ENCODE measurements around the gene CBX2.
"Not testable (repeated sequence)": the region's sequence is repeated elsewhere in the genome, so short reads cannot be mapped to it uniquely, and the experiment has no call there.

Gene CBX2

DNA sequence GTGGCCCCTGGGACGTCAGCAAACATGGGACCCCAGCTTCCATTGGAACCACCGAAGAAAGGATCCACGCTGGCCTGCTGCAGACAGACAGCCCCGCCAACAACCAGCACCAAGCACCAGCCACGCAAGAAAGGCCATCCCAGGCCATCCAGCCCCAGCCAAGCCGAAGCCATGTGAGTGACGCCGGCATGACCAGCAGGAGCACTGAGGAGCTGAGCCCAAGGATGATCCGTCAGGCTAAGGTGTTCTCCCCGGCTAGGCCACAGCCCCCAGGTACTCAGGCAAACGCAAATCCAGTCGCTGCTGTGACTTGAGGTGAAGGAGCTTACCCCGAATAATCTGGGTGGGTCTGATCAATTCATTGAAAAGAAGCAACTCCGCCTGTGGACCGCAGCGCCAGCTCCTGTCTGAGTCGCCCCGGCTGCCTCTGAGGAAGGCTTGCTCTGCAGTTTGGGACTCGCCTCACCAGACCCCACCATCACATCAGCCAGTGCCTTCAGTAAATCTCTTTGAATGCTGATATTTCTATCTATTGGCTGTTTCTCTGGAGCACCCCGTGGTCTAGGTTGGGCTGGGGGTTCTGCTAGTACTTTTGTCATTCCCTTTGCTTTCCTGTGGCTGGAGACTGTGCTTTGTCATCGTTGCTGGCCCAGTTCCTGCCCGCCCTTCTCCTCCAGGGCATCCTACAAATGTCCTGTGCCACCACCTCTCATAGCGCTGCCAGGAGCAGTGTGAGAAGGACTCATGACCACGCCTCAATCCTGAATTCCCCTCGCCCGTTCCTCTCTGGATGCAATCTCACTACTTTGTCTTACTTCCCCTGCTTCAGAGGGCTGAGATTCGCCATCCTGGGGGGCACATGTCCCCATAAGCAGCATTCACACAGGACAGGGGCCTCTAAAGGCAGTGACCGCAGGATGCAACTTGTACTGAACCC, 8.1 kb upstream of the CBX2 start:
- DNase-seq (ENCODE audit: low read depth): no peak

DNA sequence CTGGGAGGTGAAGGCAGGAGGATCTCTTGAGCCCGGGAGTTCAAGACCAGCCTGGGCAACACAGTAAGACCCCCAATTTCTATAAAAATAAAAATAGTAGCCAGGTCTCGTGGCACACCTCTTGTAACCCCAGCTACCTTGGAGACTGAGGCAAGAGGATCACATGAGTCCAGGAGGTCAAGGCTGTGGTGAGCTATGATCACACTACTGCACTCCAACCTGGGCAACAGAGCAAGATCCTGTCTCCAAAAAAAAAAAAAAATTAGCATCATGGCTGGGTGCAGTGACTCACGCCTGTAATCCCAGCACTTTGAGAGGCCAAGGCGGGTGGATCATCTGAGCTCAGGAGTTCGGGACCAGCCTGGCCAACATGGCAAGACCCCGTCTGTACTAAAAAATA, 6.7 kb upstream of the CBX2 start:
- no peak for DNase-seq (ENCODE audit: low read depth)

DNA sequence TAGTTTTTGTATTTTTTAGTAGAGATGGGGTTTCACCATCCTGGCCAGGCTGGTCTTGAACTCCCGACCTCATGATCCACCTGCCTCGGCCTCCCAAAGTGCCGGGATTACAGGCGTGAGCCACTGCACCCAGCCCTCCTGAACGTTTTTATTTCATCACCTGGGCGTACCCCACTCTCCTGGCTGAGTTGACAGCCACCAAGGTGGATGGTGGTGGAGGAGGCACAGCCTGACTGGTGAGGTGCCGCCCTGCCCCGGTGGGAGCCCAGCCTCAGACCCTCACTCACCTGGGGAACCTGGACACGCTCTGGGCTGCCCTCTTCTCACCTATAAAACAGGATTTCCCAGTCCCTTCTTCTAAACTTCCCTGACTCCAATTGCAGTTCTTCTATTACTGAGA, 5.2 kb upstream of the CBX2 start:
- DNase-seq (ENCODE audit: low read depth): not testable (repeated sequence)

DNA sequence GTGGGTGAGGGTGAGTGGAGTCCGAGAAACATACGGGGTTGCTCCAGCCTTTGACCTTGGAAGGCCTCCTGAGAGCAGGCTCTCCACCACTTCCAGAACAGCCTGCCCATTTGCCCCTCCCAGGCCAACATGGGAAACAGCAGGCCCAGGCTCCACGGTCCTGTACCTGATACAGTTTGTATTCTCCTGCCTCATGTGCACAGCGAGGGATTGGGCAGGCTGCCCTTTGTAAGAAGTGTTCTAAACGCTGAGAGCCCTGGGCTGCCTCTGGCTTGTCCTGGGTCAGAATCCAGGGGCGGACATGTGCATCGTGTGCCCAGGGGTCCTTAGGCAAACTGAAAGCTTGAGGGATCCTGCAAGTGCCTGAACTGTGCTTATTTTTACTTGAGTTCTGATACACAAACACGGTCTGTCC, 3.4 kb upstream of the CBX2 start:
- no peak for DNase-seq (ENCODE audit: low read depth)

DNA sequence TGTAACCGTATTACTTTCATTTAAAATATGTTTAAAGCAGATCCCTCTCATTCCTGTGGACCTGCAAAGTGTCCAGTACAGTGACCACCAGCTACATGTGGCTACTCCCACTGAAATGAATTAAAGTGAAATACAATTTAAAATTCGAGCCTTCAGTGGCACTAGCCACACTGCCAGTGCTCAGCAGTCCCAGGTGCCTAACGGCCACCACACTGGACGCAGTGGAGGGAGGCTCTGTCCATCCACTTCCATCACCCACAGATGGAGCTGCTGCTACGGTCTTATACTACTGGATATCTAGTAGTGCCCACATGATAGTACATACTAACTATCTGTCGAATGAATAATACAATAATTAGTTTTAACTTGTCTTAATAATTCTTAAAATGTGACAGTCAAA, 2.3 kb upstream of the CBX2 start:
- DNase-seq (ENCODE audit: low read depth): no peak

- no peak for DNase-seq (ENCODE audit: low read depth)
Observed at GRCh38 chr17:79776376-79777119, 1.4 kb upstream of the CBX2 start.

DNA sequence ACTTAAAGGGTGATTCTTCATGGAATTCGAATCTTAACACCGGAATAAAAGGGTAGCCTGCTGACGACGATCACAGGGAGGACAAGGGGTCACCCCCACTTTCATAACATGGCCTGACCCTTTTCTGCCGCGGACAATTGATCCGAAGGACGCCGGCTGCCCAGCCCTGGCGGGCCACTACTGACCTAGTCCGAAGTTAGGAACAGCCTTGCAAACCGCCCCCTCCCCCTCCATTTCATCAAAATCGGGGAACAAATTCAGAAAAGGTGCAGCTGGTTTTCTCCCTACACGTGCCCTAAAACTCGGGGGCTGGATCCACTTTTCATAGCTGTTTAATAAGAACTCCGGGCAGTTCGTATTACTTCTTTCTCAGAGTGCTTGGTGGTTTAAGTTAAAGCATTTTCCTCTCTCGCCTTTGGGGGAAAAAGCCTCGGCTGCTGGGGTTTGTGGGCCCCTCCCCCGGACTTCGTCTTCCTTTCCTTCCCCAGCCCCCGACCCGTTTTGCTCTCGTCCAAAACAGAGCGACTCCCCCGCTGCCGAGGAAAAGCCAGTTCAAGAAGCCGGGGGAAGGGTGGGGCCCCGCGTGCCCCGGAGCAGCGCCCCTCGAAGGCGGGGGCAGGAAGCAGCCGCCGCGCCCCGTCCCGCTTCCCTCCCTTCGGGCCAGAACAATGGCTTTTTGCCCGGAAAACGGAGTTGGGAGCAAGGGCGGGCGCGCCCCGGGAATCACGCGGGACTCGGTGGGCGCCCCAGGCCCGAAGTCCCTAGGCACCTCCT, 641 bp upstream of the CBX2 start:
- DNase-seq (ENCODE audit: low read depth): no peak

GRCh38 chr17:79778504-79779083, 646 bp downstream of the CBX2 start:
- DNase-seq (ENCODE audit: low read depth): no peak

DNA sequence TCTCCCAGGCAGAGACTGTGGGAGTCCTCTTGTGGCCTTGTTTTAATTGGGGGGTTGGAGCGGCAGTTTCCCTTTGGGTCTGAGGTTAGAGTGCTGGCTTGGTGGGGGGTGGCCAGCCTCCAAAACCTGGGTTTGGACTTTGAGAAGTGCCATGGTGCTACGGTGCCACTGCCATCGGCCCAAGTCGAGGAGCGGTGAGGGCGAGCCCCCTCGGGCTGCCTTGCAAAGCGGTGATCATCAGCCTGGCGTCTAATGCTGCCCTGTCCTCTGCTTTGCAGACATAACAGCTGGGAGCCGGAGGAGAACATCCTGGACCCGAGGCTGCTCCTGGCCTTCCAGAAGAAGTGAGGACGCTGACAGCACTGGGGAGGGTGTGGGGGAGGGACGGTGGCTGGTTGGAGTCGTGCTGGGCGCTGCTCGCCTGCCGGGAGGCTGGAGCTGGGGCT, 1.2 kb downstream of the CBX2 start:
- DNase-seq (ENCODE audit: low read depth): no peak

GRCh38 chr17:79779661-79780365, 1.9 kb downstream of the CBX2 start:
- no peak for DNase-seq (ENCODE audit: low read depth)

DNA sequence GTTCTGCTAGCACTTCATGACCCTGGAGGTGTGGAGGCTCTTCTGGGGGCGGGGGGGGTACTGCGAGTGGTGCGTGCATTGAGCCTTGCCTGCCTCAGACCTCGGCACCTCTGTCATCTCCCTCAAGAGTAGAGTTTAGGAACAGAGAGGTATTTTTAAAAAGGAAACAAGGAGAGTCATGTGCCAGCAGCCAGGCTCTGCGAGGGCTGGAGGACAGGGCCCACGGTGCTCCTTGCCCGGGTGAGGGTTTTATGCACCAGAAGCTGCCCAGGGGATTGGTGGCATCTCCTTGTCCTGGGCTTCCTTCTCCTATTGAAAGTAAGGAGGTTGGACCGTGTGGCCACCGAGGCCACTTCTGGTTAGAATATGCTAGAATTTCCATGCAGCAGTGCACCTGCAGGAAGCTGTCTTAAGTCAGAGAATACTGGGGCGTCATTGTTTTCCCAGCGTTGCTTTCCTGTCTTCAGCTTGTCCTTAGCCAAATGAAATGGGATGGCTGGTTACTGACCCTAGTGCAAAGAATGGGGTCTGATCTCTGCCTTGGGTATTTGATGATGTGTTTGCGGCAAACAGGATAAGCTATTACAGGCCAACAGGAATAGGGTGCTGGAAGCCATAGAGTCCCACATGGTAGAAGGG, 3.2 kb downstream of the CBX2 start:
- no peak for DNase-seq (ENCODE audit: low read depth)

DNA sequence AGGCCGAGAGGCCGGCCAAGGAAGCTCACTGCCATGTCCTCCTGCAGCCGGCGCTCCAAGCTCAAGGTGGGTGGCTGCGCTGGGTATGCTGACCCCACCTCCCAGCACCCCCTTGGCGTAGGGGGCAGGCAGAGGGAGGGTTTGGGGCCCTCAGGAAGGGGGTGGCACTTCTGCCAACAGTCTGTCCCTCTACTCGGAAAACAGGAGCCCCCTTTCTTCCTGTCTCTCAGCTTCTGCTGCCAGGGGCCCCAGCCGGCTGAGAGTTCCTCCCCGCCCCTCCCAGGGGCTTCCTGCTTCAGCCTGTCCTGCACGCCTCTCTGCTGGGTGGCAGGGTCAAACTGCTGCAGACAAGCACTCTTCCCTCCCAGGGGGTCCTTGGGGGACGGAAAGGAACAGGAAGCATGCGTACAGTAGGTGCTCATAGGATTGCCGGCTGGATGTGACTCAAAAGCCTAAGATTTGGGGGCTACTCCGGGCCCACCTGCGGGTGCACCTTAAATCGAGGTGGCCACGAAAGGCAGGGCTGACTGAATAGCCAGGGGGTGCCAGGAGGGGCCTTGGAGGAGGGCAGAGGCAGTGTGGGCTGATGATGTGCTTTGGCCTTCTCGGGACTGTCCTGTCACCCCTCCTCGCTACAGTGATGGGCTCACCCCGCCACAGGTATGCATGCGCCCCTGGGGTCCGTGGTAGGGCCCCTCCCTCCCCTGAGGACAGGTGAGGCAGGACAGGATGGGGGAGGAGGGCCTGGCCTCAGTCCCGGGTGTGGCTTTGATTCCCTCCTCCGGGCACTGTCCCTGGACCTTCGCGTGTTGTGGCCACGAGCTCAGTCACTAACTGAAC, 4.0 kb downstream of the CBX2 start:
- DNase-seq (ENCODE audit: low read depth): no peak

- no peak for DNase-seq (ENCODE audit: low read depth)
Observed at GRCh38 chr17:79783891-79784290, 5.9 kb downstream of the CBX2 start.

DNA sequence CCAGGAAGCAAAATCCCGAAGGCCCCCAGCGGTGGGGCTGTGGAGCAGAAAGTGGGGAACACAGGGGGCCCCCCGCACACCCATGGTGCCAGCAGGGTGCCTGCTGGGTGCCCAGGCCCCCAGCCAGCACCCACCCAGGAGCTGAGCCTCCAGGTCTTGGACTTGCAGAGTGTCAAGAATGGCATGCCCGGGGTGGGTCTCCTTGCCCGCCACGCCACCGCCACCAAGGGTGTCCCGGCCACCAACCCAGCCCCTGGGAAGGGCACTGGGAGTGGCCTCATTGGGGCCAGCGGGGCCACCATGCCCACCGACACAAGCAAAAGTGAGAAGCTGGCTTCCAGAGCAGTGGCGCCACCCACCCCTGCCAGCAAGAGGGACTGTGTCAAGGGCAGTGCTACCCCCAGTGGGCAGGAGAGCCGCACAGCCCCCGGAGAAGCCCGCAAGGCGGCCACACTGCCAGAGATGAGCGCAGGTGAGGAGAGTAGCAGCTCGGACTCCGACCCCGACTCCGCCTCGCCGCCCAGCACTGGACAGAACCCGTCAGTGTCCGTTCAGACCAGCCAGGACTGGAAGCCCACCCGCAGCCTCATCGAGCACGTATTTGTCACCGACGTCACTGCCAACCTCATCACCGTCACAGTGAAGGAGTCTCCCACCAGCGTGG, 6.5 kb downstream of the CBX2 start:
- DNase-seq (ENCODE audit: low read depth): no peak

DNA sequence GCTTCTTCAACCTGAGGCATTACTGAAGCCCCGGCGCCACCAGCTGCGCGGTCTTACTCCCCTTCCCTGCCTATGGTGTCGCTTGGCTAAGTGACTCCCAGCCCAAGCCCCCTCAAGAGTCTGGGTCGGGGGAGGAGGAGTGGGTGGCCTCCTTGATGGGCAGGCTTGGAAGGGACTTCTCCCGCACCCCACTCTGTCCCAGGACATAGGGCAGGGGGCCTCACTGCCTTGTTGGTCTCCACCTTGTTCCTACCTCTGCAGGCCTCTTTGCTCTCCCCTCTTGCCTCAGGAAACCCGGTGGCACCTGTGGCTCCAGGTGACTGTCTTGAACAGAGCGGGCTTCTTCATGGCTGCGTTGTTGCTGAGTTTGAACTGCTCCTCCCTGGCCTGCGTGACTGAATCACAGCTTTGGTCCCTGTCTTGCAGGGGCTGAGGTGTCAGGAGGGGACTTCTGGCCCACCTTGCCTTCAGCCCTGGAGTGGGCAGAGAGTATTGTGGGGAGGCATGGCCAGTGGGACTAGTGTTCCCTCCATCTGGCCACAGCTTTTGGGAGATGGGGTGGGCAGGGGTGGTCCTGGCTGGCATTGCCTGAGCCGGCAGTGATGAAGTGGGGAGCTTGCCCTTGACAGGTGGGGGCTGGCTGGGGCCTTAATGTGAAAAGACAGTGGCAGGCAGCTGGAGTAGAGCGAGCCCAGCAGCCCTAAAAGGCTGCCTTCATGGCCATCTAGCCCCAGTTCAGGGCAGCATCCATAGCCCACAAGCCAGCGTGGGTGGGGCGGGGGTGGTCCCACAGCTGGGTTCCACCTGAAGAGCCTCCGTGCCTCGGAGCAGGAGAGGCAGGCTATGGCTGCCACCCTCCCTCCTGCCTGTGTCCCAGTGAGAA, 7.3 kb downstream of the CBX2 start:
- DNase-seq (ENCODE audit: low read depth): no peak

- DNase-seq (ENCODE audit: low read depth): no peak
Observed at GRCh38 chr17:79785900-79786810, 8.2 kb downstream of the CBX2 start.

DNA sequence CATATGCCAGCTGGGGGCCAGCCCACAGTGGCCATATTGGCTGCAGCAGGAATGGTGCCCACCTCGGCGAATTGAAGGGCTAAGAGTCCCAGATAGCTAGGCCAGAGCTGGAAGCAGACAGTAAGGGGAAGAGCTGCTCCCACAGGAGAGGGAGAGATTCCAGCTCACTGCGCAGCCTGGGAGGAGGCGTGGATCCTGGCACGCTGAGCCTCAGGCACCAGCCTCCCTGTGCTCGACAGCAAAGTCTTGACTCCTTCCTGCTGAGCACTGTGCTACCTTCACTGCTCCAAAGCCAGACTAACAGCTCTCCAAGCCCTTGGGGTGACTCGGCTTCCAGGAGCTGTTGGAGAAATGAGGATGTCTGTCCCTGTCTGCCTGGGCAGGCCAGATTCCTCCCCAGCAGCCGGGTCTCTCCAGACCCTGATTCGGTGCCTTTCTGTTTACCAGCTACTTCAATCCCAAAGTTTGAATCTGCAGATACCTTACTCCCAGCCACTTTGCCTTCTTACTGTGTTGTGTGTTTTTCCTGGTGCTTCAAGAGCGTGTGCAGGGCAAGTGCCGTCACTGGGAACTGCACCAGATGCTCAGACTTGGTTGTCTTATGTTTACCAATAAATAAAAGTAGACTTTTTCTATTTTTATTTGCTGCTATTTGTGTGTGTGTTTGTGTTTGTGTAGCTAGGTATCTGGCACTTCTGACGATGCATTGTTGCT, 9.1 kb downstream of the CBX2 start:
- DNase-seq (ENCODE audit: low read depth): no peak
